Measurements from ENCODE around the gene CHRD. TPM values are rescaled to one million over a fixed set of nuclear protein-coding genes. Genes with fewer than 3 reads are reported as not detected.

CHRD gene
- total and polyA plus RNA-seq, 9 of the 15 experiments (the other 6 are each of a cell fraction or from before 2014, with no cell fraction given) = 0.11 to 1.3 (median 0.59) TPM; not detected in 3

- WGBS (ENCODE audit: insufficient coverage, low coverage, missing lambda C conversion rate) = 93% methylated on average over 21 of the region's 37 CpGs
- BruUV-seq (replicated peaks) = no TSS peak
- TF ChIP-seq ZNF551 (CRISPR knock-in tag; IDR thresholded peaks at IDR 0.05) = no peak
- TF ChIP-seq ZBTB33 (CRISPR knock-in tag; IDR thresholded peaks at IDR 0.05) = peak; percentile 71
- 0 out of 2 replicates have a peak, but pooled peaks have one; percentile 37 for TF ChIP-seq RBFOX2 (IDR thresholded peaks at IDR 0.05; ENCODE audit: low read depth, low read length)
- H2AFZ ChIP-seq (ENCODE audit: low read depth, low read length) = no peak overlapping the region
- H3K4me3 ChIP-seq = no peak overlapping the region
- peaks cover 11% of the 10 kb centered on the region for H3K9me1 ChIP-seq (ENCODE audit: control insufficient read depth, insufficient read depth, low read length)
- H3K4me2 ChIP-seq (ENCODE audit: insufficient read depth, low read length) = no peak overlapping the region
- H3K4me1 ChIP-seq (replicated peaks in 1 of 2; ENCODE audit: control insufficient read depth in 2 of 2, insufficient read depth in 2 of 2, low read length in 2 of 2) = peaks cover 32 to 56% of the 10 kb centered on the region in 2 experiments
- FAIRE-seq = no peak
- H4K20me1 ChIP-seq (replicated peaks; ENCODE audit: control insufficient read depth, insufficient read depth, low read length) = peaks cover 19% of the 10 kb centered on the region
- H3K36me3 ChIP-seq (ENCODE audit: control insufficient read depth, insufficient read depth, low read length) = peaks cover 32% of the 10 kb centered on the region
- POLR2A ChIA-PET = interaction anchor here (1.4 kb wide), 1 partner anchor 10 kb away, joined by 7 read pairs; no protein-coding TSS in a partner anchor
- intact Hi-C loops (cut with micrococcal nuclease) (no loop called here), in situ Hi-C loops (cut with MboI) (no loop called here)
- H3K79me2 ChIP-seq (ENCODE audit: control insufficient read depth, insufficient read depth, low read length) = peaks cover 16% of the 10 kb centered on the region
- no peaks in the 10 kb centered on the region for H3K9me3 ChIP-seq (replicated peaks; ENCODE audit: control insufficient read depth, insufficient read depth, low read depth, low read length)
- H3K27ac ChIP-seq (ENCODE audit: extremely low read depth, low read depth, low read length) = no peak overlapping the region
- peak overlapping the region in 1 of 2 experiments; percentile 64; a peak in 2 of 4 replicates for H3K9ac ChIP-seq (ENCODE audit: insufficient read depth in 1 of 2, low read depth in 2 of 2, low read length in 2 of 2)
- H3K27me3 ChIP-seq (ENCODE audit: control insufficient read depth in 2 of 2, insufficient read depth in 2 of 2, low read length in 2 of 2) = no peaks in the 10 kb centered on the region
- CTCF ChIA-PET (ENCODE audit: low intra/inter-chr PET ratio) = no interaction called here
- ATAC-seq = no peak
- no peak for DNase-seq (ENCODE audit: extremely low read depth in 1 of 4, low spot score in 3 of 4)
These were observed 41.3 kb upstream of the CHRD start for GRCh38 chr3:184338511-184338945.

All from K562 (cell line).